Lower leg skin (tissue), 3 donors: ENCODE results near the gene GIMAP8.

Experiments
- POLR2A ChIP-seq, 2 donors: fragments of 450-650 bp; IDR thresholded peaks; one replicate each; pipeline ENCODE4 v1.6.1; 2016 to 2017; ENCODE audit warnings: antibody characterized with exemption in 2 of 2, mild to moderate bottlenecking in 1 of 2, moderate library complexity in 1 of 2
- TF ChIP-seq, protein P1 (sequence below), 3 donors: fragments of 450-650 bp; IDR thresholded peaks; one replicate each; pipeline ENCODE4 v1.5.1; 2016; ENCODE audit warnings: antibody characterized with exemption in 3 of 3, mild to moderate bottlenecking in 3 of 3, moderate library complexity in 2 of 3

GRCh38 chr7:150441524-150441923 is 8.9 kb upstream of the GIMAP8 start:
- TF ChIP-seq, protein P1, sequence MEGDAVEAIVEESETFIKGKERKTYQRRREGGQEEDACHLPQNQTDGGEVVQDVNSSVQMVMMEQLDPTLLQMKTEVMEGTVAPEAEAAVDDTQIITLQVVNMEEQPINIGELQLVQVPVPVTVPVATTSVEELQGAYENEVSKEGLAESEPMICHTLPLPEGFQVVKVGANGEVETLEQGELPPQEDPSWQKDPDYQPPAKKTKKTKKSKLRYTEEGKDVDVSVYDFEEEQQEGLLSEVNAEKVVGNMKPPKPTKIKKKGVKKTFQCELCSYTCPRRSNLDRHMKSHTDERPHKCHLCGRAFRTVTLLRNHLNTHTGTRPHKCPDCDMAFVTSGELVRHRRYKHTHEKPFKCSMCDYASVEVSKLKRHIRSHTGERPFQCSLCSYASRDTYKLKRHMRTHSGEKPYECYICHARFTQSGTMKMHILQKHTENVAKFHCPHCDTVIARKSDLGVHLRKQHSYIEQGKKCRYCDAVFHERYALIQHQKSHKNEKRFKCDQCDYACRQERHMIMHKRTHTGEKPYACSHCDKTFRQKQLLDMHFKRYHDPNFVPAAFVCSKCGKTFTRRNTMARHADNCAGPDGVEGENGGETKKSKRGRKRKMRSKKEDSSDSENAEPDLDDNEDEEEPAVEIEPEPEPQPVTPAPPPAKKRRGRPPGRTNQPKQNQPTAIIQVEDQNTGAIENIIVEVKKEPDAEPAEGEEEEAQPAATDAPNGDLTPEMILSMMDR (IDR thresholded peaks at IDR 0.05), result no peak
- no peak for TF ChIP-seq POLR2A (IDR thresholded peaks at IDR 0.05)
